Endodermal cell (in vitro differentiated cells): ENCODE measurements around the gene ITIH1. TPM values are rescaled to one million over a fixed set of nuclear protein-coding genes. Genes with fewer than 3 reads are reported as not detected.

Source experiments
- DNase-seq: peaks from one replicate; pipeline ENCODE4 v3.0.0-alpha.2; 2017
- H3K27ac ChIP-seq: 2 replicates; pipeline ENCODE4 v1.5.1; 2013; ENCODE audit warnings: mild to moderate bottlenecking, low read depth, low read length, moderate library complexity
- H3K27me3 ChIP-seq: 2 replicates; pipeline ENCODE4 v1.6.1; 2013; ENCODE audit warnings: mild to moderate bottlenecking, low read length, moderate library complexity; ENCODE audit not compliant: insufficient read depth, control insufficient read depth, poor library complexity, severe bottlenecking
- H3K36me3 ChIP-seq: 2 replicates; pipeline ENCODE4 v1.7.0; 2013; ENCODE audit warnings: mild to moderate bottlenecking, low read length, moderate library complexity; ENCODE audit not compliant: control insufficient read depth, insufficient read depth
- H3K4me1 ChIP-seq: one replicate; pipeline ENCODE4 v1.7.0; 2013; ENCODE audit warnings: low read length; ENCODE audit not compliant: control insufficient read depth, insufficient read depth
- H3K4me3 ChIP-seq: 2 replicates; pipeline ENCODE4 v1.5.1; 2013; ENCODE audit warnings: mild to moderate bottlenecking, low read length, moderate library complexity
- H3K9ac ChIP-seq: 2 replicates; pipeline ENCODE4 v1.6.1; 2013; ENCODE audit warnings: mild to moderate bottlenecking, low read length, moderate library complexity; ENCODE audit not compliant: poor library complexity, severe bottlenecking; ENCODE audit errors: extremely low read depth
- H3K9me3 ChIP-seq: 2 replicates; pipeline ENCODE4 v1.6.1; 2013; ENCODE audit warnings: mild to moderate bottlenecking, low read length, moderate library complexity; ENCODE audit not compliant: control insufficient read depth
- H3K27ac Mint-ChIP-seq: 2 replicates; pipeline ENCODE4 v1.8.0; 2020; ENCODE audit warnings: mixed read lengths
- H3K27me3 Mint-ChIP-seq: 2 replicates; pipeline ENCODE4 v1.8.0; 2021; ENCODE audit warnings: mild to moderate bottlenecking, mixed read lengths; ENCODE audit not compliant: insufficient read depth
- H3K36me3 Mint-ChIP-seq: 2 replicates; pipeline ENCODE4 v1.8.0; 2020; ENCODE audit warnings: low read depth, mixed read lengths
- H3K4me1 Mint-ChIP-seq: 2 replicates; pipeline ENCODE4 v1.8.0; 2020; ENCODE audit warnings: mixed read lengths
- H3K4me3 Mint-ChIP-seq: 2 replicates; pipeline ENCODE4 v1.8.0; 2020; ENCODE audit warnings: mild to moderate bottlenecking, moderate library complexity, mixed read lengths
- H3K9me3 Mint-ChIP-seq: 2 replicates; pipeline ENCODE4 v1.8.0; 2020; ENCODE audit warnings: mild to moderate bottlenecking, mixed read lengths
- CTCF ChIP-seq: fragments of 200-600 bp; sonication (generic); conservative IDR thresholded peaks from 2 replicates; pipeline ENCODE4 v1.5.0; 2021; ENCODE audit warnings: antibody characterized with exemption, mild to moderate bottlenecking
- WGBS, 2 experiments: methylation state at CpG; one replicate each; pipeline versions ENCODE4 v1.1.5 to v1.1.7; 2013; ENCODE audit warnings: missing lambda C conversion rate in 2 of 2, mixed read lengths in 1 of 2; ENCODE audit not compliant: insufficient coverage in 1 of 2, insufficient read length in 1 of 2; 5-methylcytosine and 5-hydroxymethylcytosine counted together
- total RNA-seq, 2 donors: library from RNA; stranded (reverse); fragmentation: NEBNext Ultra II Directional in 1 of 2; extraction: Animal tissue kit (Norgen Biotek cat#: 25700) in 1 of 2; gene quantifications; 2 replicates in 1 of 2; 3 replicates in 1 of 2; pipeline ENCODE4 v1.2.1, GENCODE V29; 2021

ITIH1 gene
- total RNA-seq, 2 donors from 2014 or later, result not detected

- no peaks in the 10 kb centered on the region for H3K27me3 Mint-ChIP-seq
- H3K9ac ChIP-seq, result no peak overlapping the region
- no peak for DNase-seq
- no peak for TF ChIP-seq CTCF
- no peaks in the 10 kb centered on the region for H3K27me3 ChIP-seq
- H3K9me3 ChIP-seq, result no peaks in the 10 kb centered on the region
- H3K4me1 Mint-ChIP-seq, result no peaks in the 10 kb centered on the region
- H3K9me3 Mint-ChIP-seq, result no peaks in the 10 kb centered on the region
- H3K4me1 ChIP-seq, result no peaks in the 10 kb centered on the region
- no peak overlapping the region for H3K4me3 ChIP-seq
- H3K36me3 ChIP-seq, result peaks cover 69% of the 10 kb centered on the region
- H3K36me3 Mint-ChIP-seq, result peaks cover 69% of the 10 kb centered on the region
- H3K4me3 Mint-ChIP-seq, result no peak overlapping the region
- H3K27ac Mint-ChIP-seq, result no peak overlapping the region
- WGBS, 2 experiments, result 95 to 100% methylated on average over 2 to 3 of the region's 3 CpGs
- no peak overlapping the region for H3K27ac ChIP-seq
Observed at GRCh38 chr3:52752045-52752660, 25.2 kb upstream of the ITIH1 start.

GRCh38 chr3:52754373-52754772 lies 23.0 kb upstream of the ITIH1 start:
- Histone ChIP-seq H3K9ac (no peak overlapping the region), H3K27me3 (no peaks in the 10 kb centered on the region), H3K4me3 (no peak overlapping the region), H3K36me3 (peaks cover 64% of the 10 kb centered on the region), H3K27ac (no peak overlapping the region), H3K9me3 (no peaks in the 10 kb centered on the region), H3K4me1 (no peaks in the 10 kb centered on the region)
- Mint-ChIP-seq H3K4me1 (no peaks in the 10 kb centered on the region), H3K9me3 (no peaks in the 10 kb centered on the region), H3K36me3 (peaks cover 68% of the 10 kb centered on the region), H3K27ac (no peak overlapping the region), H3K4me3 (no peak overlapping the region), H3K27me3 (no peaks in the 10 kb centered on the region)
- no peak for DNase-seq
- 93 to 95% methylated on average over 4 of the region's 4 CpGs for WGBS, 2 experiments
- TF ChIP-seq CTCF, result no peak

- Histone ChIP-seq H3K27me3 (no peaks in the 10 kb centered on the region), H3K27ac (no peak overlapping the region), H3K9me3 (no peaks in the 10 kb centered on the region), H3K36me3 (peaks cover 64% of the 10 kb centered on the region), H3K4me3 (no peak overlapping the region), H3K9ac (no peak overlapping the region), H3K4me1 (no peaks in the 10 kb centered on the region)
- Mint-ChIP-seq H3K36me3 (peaks cover 64% of the 10 kb centered on the region), H3K4me3 (no peak overlapping the region), H3K27me3 (no peaks in the 10 kb centered on the region), H3K9me3 (no peaks in the 10 kb centered on the region), H3K4me1 (no peaks in the 10 kb centered on the region), H3K27ac (no peak overlapping the region)
- DNase-seq, result no peak
- no peak for TF ChIP-seq CTCF
- WGBS, 2 experiments, result 95 to 100% methylated on average over 1 of the region's 1 CpG
Observed at GRCh38 chr3:52756141-52756540, 21.3 kb upstream of the ITIH1 start.
